GM18499 (cell line): ENCODE data around the gene FDXR.

Source experiments
- ATAC-seq: cut with Tn5 transposase; IDR thresholded peaks from one replicate; pipeline ENCODE4 v1.9.1; 2021; ENCODE audit warnings: moderate number of reproducible peaks; ENCODE audit not compliant: insufficient read depth, unreplicated experiment

The FDXR gene

DNA sequence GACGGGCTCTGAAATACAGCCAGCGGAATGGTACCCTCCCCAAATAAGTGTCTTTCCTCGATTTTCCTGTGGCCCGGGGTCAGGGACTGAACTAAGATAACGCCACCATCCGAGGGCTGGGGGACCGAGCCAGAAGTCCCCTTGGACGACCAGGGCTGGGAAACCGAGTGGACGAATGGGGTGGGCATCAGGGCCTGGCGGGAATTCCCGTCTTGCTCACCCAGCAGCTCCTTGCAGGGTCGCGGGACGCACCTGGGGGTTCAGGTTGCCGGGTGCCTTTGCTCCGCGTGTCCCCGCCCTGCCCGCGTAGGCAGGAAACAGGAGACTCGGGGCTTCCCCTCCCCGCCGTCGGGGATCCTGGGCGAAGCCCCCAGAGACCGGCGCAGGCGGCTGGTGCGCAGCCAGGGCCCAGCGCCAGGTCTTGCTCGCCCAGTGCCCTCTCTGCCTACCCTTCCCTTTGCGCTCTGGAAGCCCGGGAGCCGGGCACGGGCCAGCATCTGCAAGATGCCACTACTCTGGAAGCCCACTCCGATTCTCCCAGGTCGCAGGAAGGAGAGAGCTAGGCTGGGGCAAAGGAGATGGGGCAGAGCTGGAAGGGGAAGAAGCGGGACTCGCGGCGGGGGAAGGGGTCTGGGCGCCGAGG, 12.4 kb downstream of the FDXR start:
- ATAC-seq: no peak

DNA sequence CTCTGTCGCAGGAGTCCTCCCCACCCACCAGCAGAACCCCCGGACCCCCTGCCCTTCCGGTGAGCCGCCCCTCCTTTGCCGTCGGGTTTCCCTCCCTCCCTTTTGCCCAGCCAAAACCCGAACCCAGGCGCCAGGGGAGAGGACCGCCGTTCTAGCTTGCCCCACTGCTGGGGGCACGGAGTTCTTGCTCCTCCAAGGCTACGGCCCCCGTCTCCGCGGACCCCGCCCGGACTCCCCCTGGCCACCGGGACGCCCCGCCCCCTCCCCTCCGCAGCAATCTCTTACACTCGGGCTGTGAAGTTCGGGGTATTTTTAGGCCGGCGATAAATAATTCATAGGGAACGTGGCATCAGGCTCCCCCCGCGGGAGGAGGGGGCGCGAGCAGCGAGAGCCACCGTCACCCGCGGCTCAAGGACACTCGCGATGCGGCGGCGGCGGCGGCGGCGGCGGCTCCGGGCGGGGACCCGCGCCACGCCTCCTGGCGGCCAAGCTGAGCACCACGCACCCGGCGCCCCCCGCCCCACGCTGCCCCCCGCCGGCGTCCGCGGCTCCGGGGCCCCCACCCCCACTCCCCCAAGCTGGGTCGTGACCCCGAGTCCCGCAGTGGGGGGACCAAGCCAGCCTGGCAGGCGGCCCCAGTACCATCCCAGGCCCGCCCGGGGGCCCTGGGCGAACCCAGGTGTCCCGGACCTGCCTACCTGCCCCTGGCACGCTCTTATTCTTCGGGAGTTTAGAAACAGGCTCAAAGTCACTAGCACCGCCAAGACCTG, 13.2 kb downstream of the FDXR start, which contains the start of gene GRIN2C:
Gene GRIN2C, minus strand, starts transcription at position 427 of the 770 bp plus-strand sequence. CDS start 4,793 bp downstream, outside the sequence.
- ATAC-seq: no peak

DNA sequence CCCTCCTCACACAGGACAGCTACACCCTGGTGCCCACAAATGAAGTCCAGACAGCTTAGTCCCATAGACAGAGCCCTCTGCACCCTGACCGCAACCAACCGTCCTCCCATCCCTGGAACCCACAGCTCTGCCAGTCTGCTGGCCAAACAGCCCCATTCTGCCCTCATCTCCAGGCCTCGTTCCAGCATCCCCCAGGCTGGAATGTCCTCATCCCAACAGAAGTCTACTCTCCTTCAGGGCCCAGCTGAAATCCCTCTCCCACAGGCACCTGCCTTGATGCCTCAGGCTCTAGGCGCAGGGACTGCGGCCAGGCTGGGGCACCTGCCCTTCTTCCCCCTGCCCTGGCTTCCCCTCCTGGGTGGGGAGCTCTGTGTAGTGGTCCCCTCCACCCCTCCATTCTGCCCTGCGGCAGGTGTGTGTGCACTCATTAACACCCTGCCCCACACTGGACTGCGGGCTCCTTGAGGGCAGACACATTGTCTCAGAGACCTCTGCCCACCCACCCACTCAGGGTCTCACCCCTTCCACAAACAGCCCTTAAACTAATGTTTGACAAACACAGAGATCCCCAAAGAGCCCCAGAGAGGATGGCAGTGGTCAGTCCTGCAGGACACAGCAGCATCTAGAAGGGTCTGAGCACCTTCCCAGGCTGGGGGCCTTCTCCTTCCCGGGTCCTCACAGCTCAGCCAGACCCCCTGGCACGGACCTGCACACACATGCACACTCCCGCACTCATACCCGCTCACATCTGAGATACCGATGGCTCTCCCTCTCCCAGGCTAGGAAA, 13.9 kb downstream of the FDXR start:
- no peak for ATAC-seq

DNA sequence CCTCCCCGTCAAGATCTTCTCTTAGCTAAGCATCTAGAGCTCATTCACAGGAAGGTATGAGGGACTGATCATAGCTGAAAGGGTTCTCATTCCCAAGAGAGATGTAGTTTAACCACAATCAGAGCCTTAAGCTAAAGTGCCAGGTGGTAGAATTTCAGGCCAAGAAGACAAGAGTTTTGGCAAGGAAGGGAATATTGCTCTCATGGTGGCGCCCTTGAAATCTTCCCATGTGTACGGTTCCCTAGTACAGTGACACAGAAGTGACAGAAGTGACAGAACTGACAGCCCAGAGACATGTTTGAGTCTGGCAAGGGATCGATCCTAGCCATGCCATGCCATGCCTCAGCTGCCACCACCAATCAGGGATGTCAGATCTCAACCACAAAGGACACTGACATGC, 15.6 kb downstream of the FDXR start:
- ATAC-seq: no peak

DNA sequence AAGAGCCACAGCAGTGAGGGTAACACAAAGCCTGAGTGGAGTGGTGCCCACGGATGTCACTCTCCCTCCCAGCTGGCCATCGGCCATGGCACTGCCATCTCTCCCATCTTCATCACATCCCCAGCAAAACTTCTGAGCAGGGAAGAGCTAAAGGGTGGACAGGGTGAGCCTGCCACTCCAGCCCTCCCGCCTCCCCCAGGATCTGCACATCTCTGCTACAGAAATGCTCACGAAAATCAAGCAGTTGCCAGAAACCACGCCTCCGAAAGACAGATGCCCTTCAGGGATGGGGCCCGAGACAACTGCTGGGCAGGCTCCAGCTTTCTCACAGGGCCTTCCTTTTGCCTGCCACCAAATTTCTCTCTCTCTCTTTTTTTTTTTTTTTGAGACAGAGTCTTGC, 16.7 kb downstream of the FDXR start:
- no peak for ATAC-seq

DNA sequence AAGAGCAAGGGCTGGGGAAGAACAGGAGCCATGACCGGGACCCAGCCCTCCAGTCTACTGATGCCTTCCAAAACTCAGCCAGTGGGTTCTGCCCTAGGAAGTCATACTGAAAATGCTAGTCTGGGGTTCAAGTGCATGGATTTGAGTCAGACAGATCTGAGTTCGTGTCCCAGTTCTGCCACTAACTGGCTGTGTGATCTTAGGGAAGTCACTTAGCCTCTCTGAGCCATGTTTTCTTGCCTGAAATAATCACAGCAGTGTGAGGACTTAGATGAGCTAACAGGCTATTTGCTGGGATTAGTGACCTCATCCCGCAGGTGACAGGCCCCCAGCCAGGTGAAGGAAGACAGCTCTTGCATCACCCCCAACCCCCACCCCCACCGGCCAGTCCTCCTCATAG, 17.5 kb downstream of the FDXR start:
- ATAC-seq: no peak

DNA sequence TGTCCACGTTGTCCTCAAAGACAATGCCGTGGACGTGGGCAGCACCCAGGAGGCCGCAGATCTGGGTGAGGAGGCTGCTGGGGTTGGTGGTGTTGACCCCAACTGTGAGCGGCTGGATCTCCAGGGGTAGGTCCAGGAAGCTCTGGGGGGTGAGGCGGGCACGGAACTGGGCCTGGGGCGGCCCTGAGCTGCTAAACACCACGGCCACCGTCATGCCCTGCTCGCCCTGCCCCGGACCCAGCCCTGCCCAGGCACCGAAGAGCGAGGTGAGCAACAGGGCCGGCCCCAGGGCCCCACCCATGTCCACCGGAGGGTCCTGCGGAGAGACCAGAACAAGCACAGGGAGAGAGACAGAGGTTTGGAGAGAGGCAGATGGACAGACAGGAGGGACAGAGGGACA, 18.0 kb downstream of the FDXR start:
- ATAC-seq: no peak

DNA sequence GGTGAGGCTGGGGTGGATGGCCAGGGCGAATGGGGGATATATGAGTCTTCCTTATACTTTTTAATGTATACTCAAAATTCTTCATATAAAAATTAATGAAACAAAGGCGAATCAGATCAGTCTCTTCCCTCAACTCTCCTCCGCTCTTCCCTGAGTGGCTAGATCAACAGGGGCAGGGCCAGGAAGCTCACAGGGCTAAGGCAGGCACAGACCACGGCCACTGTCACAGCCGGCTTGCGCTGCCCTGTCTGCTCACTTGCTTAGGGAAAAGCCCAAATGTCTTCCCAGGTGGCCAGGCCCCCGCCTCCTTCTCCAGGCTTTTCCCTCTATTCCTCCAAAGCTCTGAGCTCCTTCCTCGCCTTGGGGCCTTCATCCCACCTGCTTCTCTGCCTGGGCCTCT, 19.1 kb downstream of the FDXR start:
- no peak for ATAC-seq

DNA sequence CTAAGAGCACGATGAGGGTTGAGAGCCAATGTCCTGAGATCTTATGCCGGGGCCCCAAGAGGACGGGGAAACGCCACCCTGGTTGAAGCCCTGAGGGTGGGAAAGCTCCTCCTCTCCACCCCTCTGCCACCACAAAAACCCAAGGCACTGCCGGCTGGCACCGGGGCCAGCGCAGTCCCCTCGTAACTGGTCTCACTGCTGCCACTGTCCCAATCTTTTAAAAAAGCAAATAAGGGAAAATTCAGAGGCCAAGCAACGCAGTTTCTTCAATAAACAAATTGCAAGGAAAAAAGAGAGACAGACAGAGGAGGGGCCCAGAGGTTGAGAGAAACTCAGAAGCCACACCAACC, 19.8 kb downstream of the FDXR start:
- ATAC-seq: no peak

DNA sequence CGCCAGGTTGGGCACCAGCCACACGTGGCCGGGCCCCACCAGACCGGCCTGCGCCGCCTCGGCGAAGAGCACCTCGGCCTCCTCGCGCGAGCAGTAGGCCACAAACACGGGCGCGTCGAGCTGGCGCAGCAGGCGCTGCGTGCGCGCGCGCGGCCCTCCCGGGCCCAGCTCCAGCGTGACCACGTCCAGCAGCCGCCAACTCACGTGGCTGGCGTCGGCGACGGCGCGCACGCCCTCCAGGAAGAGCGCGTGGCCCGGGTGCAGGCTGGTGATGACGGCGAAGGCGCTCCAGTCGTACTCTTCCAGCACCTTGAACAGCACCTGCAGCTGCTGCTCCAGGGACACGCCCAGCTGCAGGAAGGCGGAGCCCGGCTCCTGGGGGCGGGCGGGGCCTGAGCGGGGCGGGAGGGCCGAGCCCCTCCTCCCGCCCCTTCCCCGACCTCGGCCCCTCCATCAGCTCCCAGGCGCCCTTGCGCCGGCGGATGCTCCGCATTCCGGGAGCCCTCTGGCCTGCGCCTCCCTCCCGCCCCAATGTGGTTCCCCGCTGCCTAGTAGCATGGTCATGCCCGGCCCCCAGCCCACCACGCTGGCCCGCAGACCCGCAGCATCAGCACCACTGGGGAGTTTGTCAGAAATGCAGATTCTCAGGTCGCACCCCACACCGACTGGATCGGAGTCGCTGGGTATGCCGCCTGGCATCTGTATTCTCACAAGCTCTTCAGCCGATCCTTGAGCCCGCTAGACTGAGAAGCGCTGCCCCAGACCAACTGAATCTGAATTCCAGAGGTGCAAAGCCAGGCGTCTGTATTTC, 20.4 kb downstream of the FDXR start:
- no peak for ATAC-seq

DNA sequence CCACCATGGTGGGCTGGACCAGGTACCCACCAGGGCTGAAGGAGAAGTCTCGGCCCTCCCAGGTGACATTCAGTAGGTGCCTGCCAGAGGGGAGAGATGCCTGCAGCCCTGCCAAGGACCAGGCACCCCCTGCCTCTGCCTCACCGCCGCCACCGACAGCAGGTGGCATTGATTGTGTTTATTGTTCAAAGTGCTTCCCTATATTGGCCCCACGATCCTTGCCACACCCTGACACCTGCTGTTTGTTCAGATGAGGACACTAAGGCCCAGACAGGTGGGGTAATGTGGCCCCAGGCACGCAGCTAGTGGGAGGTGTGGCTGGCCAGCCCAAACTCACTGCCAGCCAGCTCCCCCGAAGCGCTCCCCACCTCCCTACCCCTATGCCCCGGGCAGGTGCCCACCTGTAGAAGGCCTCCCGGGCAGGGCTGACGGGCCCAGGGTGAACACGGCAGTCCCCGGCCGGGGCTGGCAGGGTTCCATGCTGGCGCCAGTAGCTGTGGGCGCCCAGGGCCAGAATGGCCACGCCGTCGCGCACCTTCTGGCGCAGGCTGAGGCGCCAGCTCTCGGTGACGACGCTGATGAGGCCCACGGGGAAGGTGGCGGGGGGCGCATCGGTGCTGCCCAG, 21.1 kb downstream of the FDXR start:
- ATAC-seq: no peak

DNA sequence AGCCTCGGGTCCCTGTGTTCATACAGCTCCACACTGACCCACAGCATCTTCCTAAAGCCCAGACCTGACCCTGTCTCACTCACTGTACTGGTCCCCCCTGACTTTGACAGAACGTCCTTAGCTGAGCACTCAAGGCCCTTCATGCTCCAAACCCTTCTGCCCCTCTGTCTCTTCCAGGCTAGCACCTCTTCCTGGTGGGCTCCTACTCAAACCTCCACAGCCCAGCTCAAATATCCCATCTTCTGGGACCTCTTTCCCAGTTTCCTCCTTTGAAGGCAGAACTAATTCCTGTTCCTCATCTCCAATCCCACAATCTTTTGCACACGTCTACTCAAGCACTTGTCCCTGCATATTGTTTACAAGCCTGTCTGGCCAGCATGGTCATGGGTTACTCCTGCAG, 21.9 kb downstream of the FDXR start:
- ATAC-seq: no peak

DNA sequence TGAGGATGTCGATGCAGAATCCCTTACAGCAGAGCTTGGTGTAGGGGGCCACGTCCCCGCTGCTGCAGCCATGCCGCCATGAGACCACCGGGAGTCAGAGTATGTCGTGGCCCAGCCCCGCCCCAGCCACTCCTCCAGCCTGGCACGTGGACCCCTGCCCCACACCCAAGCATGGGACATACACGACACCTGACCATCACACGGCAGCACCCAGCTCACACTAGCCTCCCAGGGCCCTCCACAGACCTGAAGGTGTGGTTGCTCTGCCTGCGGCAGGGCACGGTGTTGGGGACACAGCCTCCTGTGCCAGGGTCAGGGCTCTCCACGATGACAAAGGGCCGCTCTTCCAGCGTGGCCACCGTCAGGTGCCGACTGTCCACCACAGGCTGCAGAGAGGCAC, 22.5 kb downstream of the FDXR start:
- no peak for ATAC-seq

DNA sequence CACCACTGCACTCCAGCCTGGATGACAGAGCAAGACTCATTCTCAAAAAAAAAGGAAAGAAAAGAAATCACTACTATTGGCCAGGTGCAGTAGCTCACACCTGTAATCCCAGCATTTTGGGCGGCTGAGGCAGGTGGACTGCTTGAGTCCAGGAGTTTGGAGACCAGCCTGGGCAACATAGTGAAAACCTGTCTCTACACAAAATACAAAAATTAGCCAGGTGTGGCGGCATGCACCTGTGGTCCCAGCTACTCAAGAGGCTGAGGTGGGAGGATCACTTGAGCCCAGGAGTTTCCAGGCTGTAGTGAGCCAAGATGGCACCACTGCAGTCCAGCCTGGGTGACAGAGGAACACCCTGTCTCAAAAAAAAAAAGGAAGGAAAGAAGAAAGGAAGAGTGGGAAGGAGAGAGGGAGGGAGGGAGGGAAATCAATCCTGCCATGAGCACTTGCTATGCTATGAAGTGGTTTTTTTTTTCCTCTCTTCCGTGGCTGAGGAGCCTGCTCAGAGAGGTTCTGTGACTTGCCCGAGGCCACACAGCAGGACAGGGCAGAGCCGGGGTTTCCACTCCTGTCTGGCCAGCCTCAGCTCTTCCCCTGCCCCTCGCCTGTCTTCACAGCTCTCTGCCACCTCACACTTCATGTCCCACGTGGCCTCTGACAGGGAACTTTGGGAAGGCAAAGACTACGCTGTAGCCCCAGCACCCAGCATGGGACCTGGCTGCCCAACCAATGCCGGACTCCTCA, 24.0 kb downstream of the FDXR start:
- ATAC-seq: no peak

DNA sequence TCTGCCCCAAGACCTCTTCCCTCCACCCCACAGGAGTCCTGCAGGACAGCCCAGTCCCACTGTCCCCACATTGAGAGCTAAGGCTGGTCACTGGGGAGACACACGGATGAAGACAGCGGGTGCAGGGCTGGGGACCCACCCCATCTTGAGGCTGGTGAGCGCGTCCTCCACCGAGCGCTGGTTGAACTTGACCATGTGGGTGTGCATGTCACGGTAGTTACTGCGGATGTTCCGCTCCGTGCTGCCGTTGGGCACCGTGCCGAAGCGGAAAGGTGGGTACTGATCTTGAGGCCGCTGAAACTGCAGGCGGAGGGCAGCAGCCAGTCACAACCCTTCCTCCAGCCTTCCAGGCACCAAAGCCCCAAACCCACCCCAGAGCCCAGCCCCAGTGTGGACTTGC, 26.2 kb downstream of the FDXR start:
- ATAC-seq: no peak

DNA sequence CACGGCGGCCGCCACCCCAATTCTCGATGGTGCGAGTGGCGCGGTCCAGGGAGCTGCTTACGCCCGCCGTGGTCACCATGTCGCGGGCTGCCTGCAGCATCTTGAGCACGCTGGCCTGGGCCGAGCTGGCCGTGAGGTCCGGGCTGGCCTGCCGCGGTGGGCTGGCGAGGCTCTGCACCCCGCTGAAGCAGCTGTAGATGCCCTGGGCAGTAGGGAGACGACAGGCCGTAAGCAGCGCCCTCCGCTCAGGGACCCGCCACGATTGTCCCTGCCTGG, 29.5 kb downstream of the FDXR start:
- ATAC-seq: no peak

DNA sequence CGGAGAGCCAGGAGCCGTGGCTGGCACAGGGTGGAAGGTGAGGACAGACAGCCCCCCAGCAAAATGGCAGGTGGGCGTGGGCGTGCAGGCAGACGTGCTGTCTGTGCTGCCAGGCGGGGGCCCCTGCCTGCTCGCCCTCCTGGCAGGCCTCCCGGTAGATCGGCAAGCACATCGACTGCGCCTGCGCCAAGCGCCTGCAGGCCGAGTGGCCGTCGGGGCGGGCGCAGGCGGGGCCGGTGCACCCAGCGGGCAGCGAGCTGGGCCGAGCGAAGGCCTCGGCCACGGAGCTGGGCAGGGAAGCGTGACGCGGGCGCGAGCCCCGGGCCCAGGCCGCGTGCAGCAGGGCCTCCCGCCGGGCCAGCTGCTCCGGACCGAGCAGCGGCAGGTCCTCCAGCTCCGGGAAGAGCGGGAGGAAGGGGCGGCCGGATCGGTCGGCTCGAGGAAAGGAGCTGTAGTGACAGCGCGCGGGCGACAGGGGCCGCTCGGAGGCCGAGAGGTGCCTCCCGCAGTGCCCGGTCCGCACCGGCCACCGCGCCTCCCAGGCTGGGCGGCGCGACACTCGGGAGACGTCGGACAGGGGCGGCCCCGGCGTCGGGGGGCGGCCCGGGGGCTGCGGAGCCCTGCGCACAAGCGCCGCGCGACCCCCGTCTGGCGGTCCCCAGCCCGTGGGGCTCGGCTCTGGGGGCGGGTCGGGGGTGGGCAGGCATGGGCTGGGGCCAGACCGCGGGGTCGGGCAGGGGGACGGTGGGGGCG, 30.0 kb downstream of the FDXR start:
- ATAC-seq: no peak

DNA sequence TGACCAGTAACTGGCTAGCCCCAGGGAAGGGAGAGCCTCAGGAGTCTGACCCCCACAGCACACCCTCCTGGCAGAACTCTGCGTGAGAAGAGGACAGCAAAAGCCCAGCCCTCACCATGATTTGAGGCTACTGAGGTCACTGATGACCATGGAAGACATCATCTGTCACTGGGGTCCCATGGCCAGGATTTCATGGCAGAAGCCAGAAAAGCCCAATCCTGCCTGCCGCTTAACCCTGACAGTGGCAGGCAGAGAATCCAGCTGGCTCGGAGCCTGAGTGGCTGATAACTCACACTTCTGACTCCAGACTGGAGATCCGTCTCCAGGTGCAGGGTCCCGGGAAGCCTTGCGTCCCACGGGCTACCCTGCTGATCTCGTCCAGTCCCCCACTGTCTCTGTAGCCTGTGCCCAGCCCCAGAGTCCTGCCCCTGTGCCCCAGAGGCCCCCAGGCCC, 30.6 kb downstream of the FDXR start:
- ATAC-seq: no peak
